Osteocyte (in vitro differentiated cells): ENCODE measurements around the gene CNNM2. TPM values are rescaled to one million over a fixed set of nuclear protein-coding genes. Genes with fewer than 3 reads are reported as not detected.

Experiments used
- DNase-seq: peaks from one replicate; pipeline ENCODE4 v3.0.0; 2021; ENCODE audit warnings: mixed read lengths; ENCODE audit not compliant: unreplicated experiment; ENCODE audit errors: extremely low spot score
- H3K27ac Mint-ChIP-seq: one replicate; pipeline ENCODE4 v1.8.0; 2021; ENCODE audit warnings: mild to moderate bottlenecking, mixed read lengths; ENCODE audit not compliant: unreplicated experiment
- H3K27me3 Mint-ChIP-seq: one replicate; pipeline ENCODE4 v1.8.0; 2021; ENCODE audit warnings: mixed read lengths; ENCODE audit not compliant: unreplicated experiment
- H3K36me3 Mint-ChIP-seq: one replicate; pipeline ENCODE4 v1.8.0; 2021; ENCODE audit warnings: mixed read lengths; ENCODE audit not compliant: unreplicated experiment
- H3K4me1 Mint-ChIP-seq: one replicate; pipeline ENCODE4 v1.8.0; 2021; ENCODE audit warnings: mixed read lengths; ENCODE audit not compliant: unreplicated experiment
- H3K4me3 Mint-ChIP-seq: one replicate; pipeline ENCODE4 v1.8.0; 2021; ENCODE audit warnings: mild to moderate bottlenecking, moderate library complexity, mixed read lengths; ENCODE audit not compliant: unreplicated experiment
- H3K9me3 Mint-ChIP-seq: one replicate; pipeline ENCODE4 v1.8.0; 2021; ENCODE audit warnings: mixed read lengths; ENCODE audit not compliant: unreplicated experiment
- CTCF ChIP-seq: fragments of 200-600 bp; sonication (generic); IDR thresholded peaks from 2 replicates; pipeline ENCODE4 v1.5.0; 2021; ENCODE audit warnings: antibody characterized with exemption, mild to moderate bottlenecking, moderate library complexity
- long read RNA-seq: library from polyadenylated mRNA; unstranded; transcript quantifications from one replicate; pipeline ENCODE4 v2.0.0, GENCODE V29; 2021
- total RNA-seq: library from RNA; stranded (reverse); gene quantifications from 2 replicates; pipeline ENCODE4 v1.2.1, GENCODE V29; 2021

The CNNM2 gene
- total RNA-seq = 11.7 and 15.1 TPM in 2 replicates
- long read RNA-seq, partial matches to known transcripts = 2 of 8 reads
- long read RNA-seq, other reads (novel, unspliced or antisense) = 5 of 8 reads

- DNase-seq = peak; percentile 100
- Mint-ChIP-seq H3K4me3 (peak within 1 kb of the TSS; percentile 88), H3K4me1 (peaks cover 46% of the 10 kb centered on the region), H3K27ac (peak within 1 kb of the TSS; percentile 90), H3K27me3 (peaks cover 18% of the 10 kb centered on the region), H3K9me3 (no peaks in the 10 kb centered on the region), H3K36me3 (peaks cover 4% of the 10 kb centered on the region)
- TF ChIP-seq CTCF = no peak
Observed at GRCh38 chr10:102917962-102918816, at the start of gene CNNM2. TSS of gene CNNM2 (plus strand) at chr10:102918294. CDS start at chr10:102918481, 187 bp downstream.

GRCh38 chr10:102868911-102869257 lies 49.2 kb upstream of the CNNM2 start:
- Mint-ChIP-seq H3K4me1 (peaks cover 17% of the 10 kb centered on the region), H3K27me3 (no peaks in the 10 kb centered on the region), H3K4me3 (peak overlapping the region; percentile 74), H3K27ac (peak overlapping the region; percentile 81), H3K36me3 (peaks cover 2% of the 10 kb centered on the region), H3K9me3 (no peaks in the 10 kb centered on the region)
- peak; percentile 6 for DNase-seq
- TF ChIP-seq CTCF = no peak

- no peaks in the 10 kb centered on the region for H3K27me3 Mint-ChIP-seq
- H3K4me3 Mint-ChIP-seq = peak within 1 kb of the TSS; percentile 81
- DNase-seq = peak; percentile 87
- no peak for TF ChIP-seq CTCF
- peak within 1 kb of the TSS; percentile 81 for H3K27ac Mint-ChIP-seq
- H3K9me3 Mint-ChIP-seq = no peaks in the 10 kb centered on the region
- H3K36me3 Mint-ChIP-seq = no peaks in the 10 kb centered on the region
- peaks cover 17% of the 10 kb centered on the region for H3K4me1 Mint-ChIP-seq
Observed at GRCh38 chr10:102869258-102870198, 48.6 kb upstream of the CNNM2 start, which contains the start of gene AS3MT. TSS of gene AS3MT (plus strand) at chr10:102869470. CDS start at chr10:102869593, 123 bp downstream.

GRCh38 chr10:102870221-102870620 lies 47.9 kb upstream of the CNNM2 start:
- H3K9me3 Mint-ChIP-seq = no peaks in the 10 kb centered on the region
- H3K4me3 Mint-ChIP-seq = peak overlapping the region; percentile 81
- no peaks in the 10 kb centered on the region for H3K27me3 Mint-ChIP-seq
- peak; percentile 53 for DNase-seq
- H3K4me1 Mint-ChIP-seq = peaks cover 17% of the 10 kb centered on the region
- no peak for TF ChIP-seq CTCF
- peak overlapping the region; percentile 57 for H3K27ac Mint-ChIP-seq
- H3K36me3 Mint-ChIP-seq = no peaks in the 10 kb centered on the region
